A549 (cell line): Measurements from ENCODE around the gene OBSCN. TPM values are rescaled to one million over a fixed set of nuclear protein-coding genes. Genes with fewer than 3 reads are reported as not detected.
A peak's percentile ranks its signal among the peaks of the same experiment; 100 is the strongest.

Experiments used
- ATAC-seq, 2 experiments: fragments of 200-7000 bp in 1 of 2; fragments of >200 bp in 1 of 2; cut with Nextera tagmentation in 1 of 2; cut with Tn5 transposase in 1 of 2; 3 replicates each; pipeline versions ENCODE4 v1.8.0 to v1.9.1; 2018 to 2020; ENCODE audit warnings: mild to moderate bottlenecking in 1 of 2, moderate library complexity in 1 of 2
- CTCF ChIA-PET: fragments of 300-600 bp; sonication (Branson Sonifier 250); formaldehyde crosslinking; extraction: SDS; loops from one replicate; lab custom pipeline; 2021; ENCODE audit warnings: antibody characterized with exemption, inconsistent platforms; lab: Yijun Ruan, JAX
- POLR2A ChIA-PET: fragments of 350-600 bp; formaldehyde crosslinking; extraction: SDS; loops from one replicate; lab custom pipeline; 2021; ENCODE audit warnings: antibody characterized with exemption, inconsistent platforms; lab: Yijun Ruan, JAX
- DNase-seq, 2 experiments: peaks; one replicate each; pipeline versions ENCODE4 v3.0.0 to v3.0.0-alpha.2; 2011 to 2016; ENCODE audit warnings: low read depth in 1 of 2, low spot score in 1 of 2
- FAIRE-seq: peaks from 2 replicates; lab custom pipeline; 2011; peaks lifted over from hg19 to GRCh38; lab: Jason Lieb, UNC
- H3K27ac ChIP-seq, 2 experiments: fragments of >200 bp; sonication (Bioruptor Twin); formaldehyde crosslinking; 3 replicates each; pipeline ENCODE4 v1.5.1; 2016 to 2017
- H3K4me1 ChIP-seq: fragments of >200 bp; sonication (Bioruptor Twin); formaldehyde crosslinking; 3 replicates; pipeline ENCODE4 v1.6.1; 2016
- H3K4me2 ChIP-seq: fragments of >200 bp; sonication (Bioruptor Twin); formaldehyde crosslinking; 3 replicates; pipeline ENCODE4 v1.6.1; 2016
- H3K4me3 ChIP-seq: fragments of >200 bp; sonication (Bioruptor Twin); formaldehyde crosslinking; 3 replicates; pipeline ENCODE4 v1.5.1; 2016
- H3K9me3 ChIP-seq: fragments of >200 bp; sonication (Bioruptor Twin); formaldehyde crosslinking; 3 replicates; pipeline ENCODE4 v1.6.1; 2016
- CBX2 ChIP-seq: fragments of 200-600 bp; sonication (generic); IDR thresholded peaks from 2 replicates; pipeline ENCODE4 v1.6.1; 2016; ENCODE audit warnings: low read depth, mild to moderate bottlenecking, borderline replicate concordance
- EHMT2 ChIP-seq: fragments of 200-600 bp; sonication (generic); IDR thresholded peaks from 2 replicates; pipeline ENCODE4 v1.6.1; 2016; ENCODE audit warnings: antibody characterized with exemption, low read depth, mild to moderate bottlenecking, moderate library complexity
- FOSL2 ChIP-seq, 2 experiments: fragments of 450-650 bp in 1 of 2; fragments of >200 bp in 1 of 2; sonication (Bioruptor Twin) in 1 of 2; formaldehyde crosslinking; IDR thresholded peaks; 2 replicates each; pipeline versions ENCODE4 v1.5.0 to v1.6.1; 2016 to 2020; ENCODE audit warnings: mild to moderate bottlenecking in 1 of 2, moderate library complexity in 1 of 2
- HOXA7 ChIP-seq: fragments of 250-450 bp; sonication (Bioruptor Pico); IDR thresholded peaks from 2 replicates; pipeline ENCODE4 v1.5.0; 2020; ENCODE audit warnings: mild to moderate bottlenecking, moderate library complexity
- HOXB13 ChIP-seq: fragments of 250-450 bp; sonication (Bioruptor Pico); IDR thresholded peaks from 2 replicates; pipeline ENCODE4 v1.5.0; 2020; ENCODE audit warnings: low read depth, mild to moderate bottlenecking, moderate library complexity
- JUNB ChIP-seq: fragments of >200 bp; sonication (Bioruptor Twin); formaldehyde crosslinking; IDR thresholded peaks from 2 replicates; pipeline ENCODE4 v1.6.1; 2016
- KDM1A ChIP-seq: fragments of 200-600 bp; sonication (generic); IDR thresholded peaks from 2 replicates; pipeline ENCODE4 v1.6.1; 2016; ENCODE audit warnings: low read depth, mild to moderate bottlenecking
- NFE2L2 ChIP-seq: fragments of 150-350 bp; conservative IDR thresholded peaks from 2 replicates; pipeline ENCODE4 v1.6.1; 2014; ENCODE audit warnings: low read length
- POLR2AphosphoS2 ChIP-seq: conservative IDR thresholded peaks from 2 replicates; pipeline ENCODE4 v1.6.1; 2012; ENCODE audit warnings: low read length, improper control_type of control experiment, inconsistent platforms
- RAD21 ChIP-seq, 2 experiments: fragments of >200 bp in 1 of 2; sonication (Bioruptor Twin) in 1 of 2; formaldehyde crosslinking in 1 of 2; IDR thresholded peaks in 1 of 2; conservative IDR thresholded peaks in 1 of 2; 2 replicates in 1 of 2; 3 replicates in 1 of 2; pipeline ENCODE4 v1.6.1; 2012 to 2018; ENCODE audit warnings: inconsistent platforms in 1 of 2
- RNF2 ChIP-seq: fragments of 200-600 bp; sonication (generic); IDR thresholded peaks from 2 replicates; pipeline ENCODE4 v1.6.1; 2016; ENCODE audit warnings: low read depth, mild to moderate bottlenecking, antibody characterized with exemption, moderate library complexity, borderline replicate concordance
- SMC3 ChIP-seq: fragments of >200 bp; sonication (Bioruptor Twin); formaldehyde crosslinking; IDR thresholded peaks from 3 replicates; pipeline ENCODE4 v1.6.1; 2018; ENCODE audit warnings: inconsistent platforms
- TFCP2L1 ChIP-seq: fragments of 250-450 bp; sonication (Bioruptor Pico); IDR thresholded peaks from 2 replicates; pipeline ENCODE4 v1.5.0; 2021; ENCODE audit warnings: mild to moderate bottlenecking
- ZFP36 ChIP-seq: fragments of 450-650 bp; IDR thresholded peaks from 2 replicates; pipeline ENCODE4 v1.6.1; 2014; ENCODE audit warnings: borderline replicate concordance; ENCODE audit not compliant: partially characterized antibody
- ZSCAN20 ChIP-seq: fragments of 250-450 bp; sonication (Bioruptor Pico); IDR thresholded peaks from 2 replicates; pipeline ENCODE4 v1.8.0; 2022; ENCODE audit warnings: mild to moderate bottlenecking, moderate library complexity
- WGBS: methylation state at CpG from one replicate; pipeline ENCODE4 v1.1.6; 2017; ENCODE audit errors: missing lambda C conversion rate; 5-methylcytosine and 5-hydroxymethylcytosine counted together
- polyA plus RNA-seq, 4 experiments: library from polyadenylated mRNA; depleted of rRNA in 3 of 4; stranded (reverse); fragments of >200 nt; fragmentation: RNase III in 1 of 4; extraction: RNeasy Plus Mini Kit Qiagen cat#74134 plus additional on column Dnase treatment in 1 of 4; gene quantifications; 2 replicates in 3 of 4; 3 replicates in 1 of 4; pipeline ENCODE4 v1.2.3, GENCODE V29; 2011 to 2017
- TF ChIP-seq, protein P1 (sequence below): fragments of 200-600 bp; sonication (generic); IDR thresholded peaks from 2 replicates; pipeline ENCODE4 v1.6.1; 2016; ENCODE audit warnings: antibody characterized with exemption, mild to moderate bottlenecking, moderate library complexity
- TF ChIP-seq, protein P2 (sequence below): IDR thresholded peaks from 2 replicates; pipeline ENCODE4 v1.6.1; 2012
- TF ChIP-seq, protein P3 (sequence below): fragments of 250-450 bp; sonication (Bioruptor Pico); IDR thresholded peaks from 2 replicates; pipeline ENCODE4 v1.5.0; 2021; ENCODE audit warnings: mild to moderate bottlenecking, moderate library complexity, borderline replicate concordance
- TF ChIP-seq, protein P4 (sequence below): fragments of >200 bp; sonication (Bioruptor Twin); formaldehyde crosslinking; IDR thresholded peaks from 3 replicates; pipeline ENCODE4 v1.5.1; 2016
- TF ChIP-seq, protein P5 (sequence below): fragments of >200 bp; sonication (Bioruptor Twin); formaldehyde crosslinking; IDR thresholded peaks from 2 replicates; pipeline ENCODE4 v1.6.1; 2016

The OBSCN gene
- polyA plus RNA-seq, 2 of the 4 experiments (the other 2 are of a cell fraction): 3.1 to 6.8 TPM

DNA sequence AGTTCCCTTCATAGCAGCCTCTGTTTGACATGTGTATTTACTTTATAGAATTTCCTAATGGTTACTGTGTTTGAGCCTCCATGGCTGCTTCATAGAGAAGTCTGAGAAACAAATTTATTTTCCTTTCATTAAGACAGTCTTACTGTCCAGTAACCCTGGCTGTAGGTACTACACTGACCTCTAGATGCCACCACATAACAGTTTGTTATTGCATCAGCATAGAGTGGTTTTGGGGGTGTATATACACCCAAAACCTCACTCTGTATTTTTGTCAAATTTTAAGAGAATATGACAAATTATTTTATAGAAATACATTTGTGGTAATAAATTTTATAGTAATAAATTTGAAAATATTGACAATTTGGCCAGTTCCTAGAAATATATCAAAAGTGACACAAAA, 57.3 kb downstream of the OBSCN start (continued):
- TF ChIP-seq, protein P1, sequence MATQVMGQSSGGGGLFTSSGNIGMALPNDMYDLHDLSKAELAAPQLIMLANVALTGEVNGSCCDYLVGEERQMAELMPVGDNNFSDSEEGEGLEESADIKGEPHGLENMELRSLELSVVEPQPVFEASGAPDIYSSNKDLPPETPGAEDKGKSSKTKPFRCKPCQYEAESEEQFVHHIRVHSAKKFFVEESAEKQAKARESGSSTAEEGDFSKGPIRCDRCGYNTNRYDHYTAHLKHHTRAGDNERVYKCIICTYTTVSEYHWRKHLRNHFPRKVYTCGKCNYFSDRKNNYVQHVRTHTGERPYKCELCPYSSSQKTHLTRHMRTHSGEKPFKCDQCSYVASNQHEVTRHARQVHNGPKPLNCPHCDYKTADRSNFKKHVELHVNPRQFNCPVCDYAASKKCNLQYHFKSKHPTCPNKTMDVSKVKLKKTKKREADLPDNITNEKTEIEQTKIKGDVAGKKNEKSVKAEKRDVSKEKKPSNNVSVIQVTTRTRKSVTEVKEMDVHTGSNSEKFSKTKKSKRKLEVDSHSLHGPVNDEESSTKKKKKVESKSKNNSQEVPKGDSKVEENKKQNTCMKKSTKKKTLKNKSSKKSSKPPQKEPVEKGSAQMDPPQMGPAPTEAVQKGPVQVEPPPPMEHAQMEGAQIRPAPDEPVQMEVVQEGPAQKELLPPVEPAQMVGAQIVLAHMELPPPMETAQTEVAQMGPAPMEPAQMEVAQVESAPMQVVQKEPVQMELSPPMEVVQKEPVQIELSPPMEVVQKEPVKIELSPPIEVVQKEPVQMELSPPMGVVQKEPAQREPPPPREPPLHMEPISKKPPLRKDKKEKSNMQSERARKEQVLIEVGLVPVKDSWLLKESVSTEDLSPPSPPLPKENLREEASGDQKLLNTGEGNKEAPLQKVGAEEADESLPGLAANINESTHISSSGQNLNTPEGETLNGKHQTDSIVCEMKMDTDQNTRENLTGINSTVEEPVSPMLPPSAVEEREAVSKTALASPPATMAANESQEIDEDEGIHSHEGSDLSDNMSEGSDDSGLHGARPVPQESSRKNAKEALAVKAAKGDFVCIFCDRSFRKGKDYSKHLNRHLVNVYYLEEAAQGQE: no peak
- TF ChIP-seq, protein P2, sequence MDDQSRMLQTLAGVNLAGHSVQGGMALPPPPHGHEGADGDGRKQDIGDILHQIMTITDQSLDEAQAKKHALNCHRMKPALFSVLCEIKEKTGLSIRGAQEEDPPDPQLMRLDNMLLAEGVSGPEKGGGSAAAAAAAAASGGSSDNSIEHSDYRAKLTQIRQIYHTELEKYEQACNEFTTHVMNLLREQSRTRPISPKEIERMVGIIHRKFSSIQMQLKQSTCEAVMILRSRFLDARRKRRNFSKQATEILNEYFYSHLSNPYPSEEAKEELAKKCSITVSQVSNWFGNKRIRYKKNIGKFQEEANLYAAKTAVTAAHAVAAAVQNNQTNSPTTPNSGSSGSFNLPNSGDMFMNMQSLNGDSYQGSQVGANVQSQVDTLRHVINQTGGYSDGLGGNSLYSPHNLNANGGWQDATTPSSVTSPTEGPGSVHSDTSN: no peak
- TF ChIP-seq POLR2AphosphoS2 (no peak), EHMT2 (no peak), CBX2 (no peak), FOSL2 (IDR thresholded peaks at IDR 0.05) (no peak), FOSL2 (CRISPR knock-in tag; IDR thresholded peaks at IDR 0.05) (no peak), SMC3 (no peak), HOXA7 (no peak), ZSCAN20 (no peak), TFCP2L1 (no peak), RAD21 (conservative IDR thresholded peaks at IDR 0.05 in 1 of 2, IDR thresholded peaks at IDR 0.05 in 1 of 2) (peak; percentile 27 to 43; a peak in 3 of 5 replicates), JUNB (no peak)
- TF ChIP-seq, protein P3, sequence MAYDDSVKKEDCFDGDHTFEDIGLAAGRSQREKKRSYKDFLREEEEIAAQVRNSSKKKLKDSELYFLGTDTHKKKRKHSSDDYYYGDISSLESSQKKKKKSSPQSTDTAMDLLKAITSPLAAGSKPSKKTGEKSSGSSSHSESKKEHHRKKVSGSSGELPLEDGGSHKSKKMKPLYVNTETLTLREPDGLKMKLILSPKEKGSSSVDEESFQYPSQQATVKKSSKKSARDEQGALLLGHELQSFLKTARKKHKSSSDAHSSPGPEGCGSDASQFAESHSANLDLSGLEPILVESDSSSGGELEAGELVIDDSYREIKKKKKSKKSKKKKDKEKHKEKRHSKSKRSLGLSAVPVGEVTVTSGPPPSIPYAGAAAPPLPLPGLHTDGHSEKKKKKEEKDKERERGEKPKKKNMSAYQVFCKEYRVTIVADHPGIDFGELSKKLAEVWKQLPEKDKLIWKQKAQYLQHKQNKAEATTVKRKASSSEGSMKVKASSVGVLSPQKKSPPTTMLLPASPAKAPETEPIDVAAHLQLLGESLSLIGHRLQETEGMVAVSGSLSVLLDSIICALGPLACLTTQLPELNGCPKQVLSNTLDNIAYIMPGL (CRISPR knock-in tag): no peak
- TF ChIP-seq, protein P4, sequence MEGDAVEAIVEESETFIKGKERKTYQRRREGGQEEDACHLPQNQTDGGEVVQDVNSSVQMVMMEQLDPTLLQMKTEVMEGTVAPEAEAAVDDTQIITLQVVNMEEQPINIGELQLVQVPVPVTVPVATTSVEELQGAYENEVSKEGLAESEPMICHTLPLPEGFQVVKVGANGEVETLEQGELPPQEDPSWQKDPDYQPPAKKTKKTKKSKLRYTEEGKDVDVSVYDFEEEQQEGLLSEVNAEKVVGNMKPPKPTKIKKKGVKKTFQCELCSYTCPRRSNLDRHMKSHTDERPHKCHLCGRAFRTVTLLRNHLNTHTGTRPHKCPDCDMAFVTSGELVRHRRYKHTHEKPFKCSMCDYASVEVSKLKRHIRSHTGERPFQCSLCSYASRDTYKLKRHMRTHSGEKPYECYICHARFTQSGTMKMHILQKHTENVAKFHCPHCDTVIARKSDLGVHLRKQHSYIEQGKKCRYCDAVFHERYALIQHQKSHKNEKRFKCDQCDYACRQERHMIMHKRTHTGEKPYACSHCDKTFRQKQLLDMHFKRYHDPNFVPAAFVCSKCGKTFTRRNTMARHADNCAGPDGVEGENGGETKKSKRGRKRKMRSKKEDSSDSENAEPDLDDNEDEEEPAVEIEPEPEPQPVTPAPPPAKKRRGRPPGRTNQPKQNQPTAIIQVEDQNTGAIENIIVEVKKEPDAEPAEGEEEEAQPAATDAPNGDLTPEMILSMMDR: peak; percentile 33

DNA sequence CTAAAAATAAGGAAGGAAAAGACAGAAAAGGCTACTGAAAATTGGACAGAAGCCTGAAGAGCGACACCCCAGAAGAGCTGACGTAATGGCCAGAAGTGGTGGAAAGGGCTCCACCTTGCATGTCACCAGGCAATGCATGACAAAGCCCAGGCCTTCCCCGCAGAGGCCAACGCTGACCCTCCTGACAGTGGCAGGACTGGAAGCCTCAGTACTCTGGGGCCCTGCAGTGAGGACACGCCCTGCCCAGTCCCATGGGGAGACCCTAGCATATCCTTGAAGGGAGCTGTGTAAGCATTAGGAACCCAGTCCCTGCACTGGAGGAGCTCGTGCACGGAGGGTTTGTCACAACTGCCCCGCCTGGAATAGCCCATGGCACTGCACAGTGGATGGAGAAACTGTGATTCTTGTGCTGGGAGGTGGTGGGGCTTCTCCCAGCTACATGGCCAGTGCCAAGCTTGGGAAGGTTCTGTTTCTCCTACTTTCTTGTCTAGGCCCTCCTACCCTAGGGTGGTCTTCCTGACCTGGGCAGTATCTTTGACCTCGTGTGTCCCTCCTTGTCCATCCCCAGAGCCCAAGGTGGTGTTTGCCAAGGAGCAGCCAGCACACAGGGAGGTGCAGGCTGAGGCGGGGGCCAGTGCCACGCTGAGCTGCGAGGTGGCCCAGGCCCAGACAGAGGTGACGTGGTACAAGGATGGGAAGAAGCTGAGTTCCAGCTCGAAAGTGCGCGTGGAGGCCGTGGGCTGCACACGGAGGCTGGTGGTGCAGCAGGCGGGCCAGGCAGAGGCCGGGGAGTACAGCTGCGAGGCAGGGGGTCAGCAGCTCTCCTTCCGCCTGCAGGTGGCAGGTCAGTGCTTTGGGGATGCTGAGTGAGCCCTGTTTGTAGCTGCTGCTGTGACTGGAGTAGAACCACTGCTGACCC, 60.4 kb downstream of the OBSCN start:
- no peak overlapping the region for H3K4me2 ChIP-seq
- TF ChIP-seq, protein P3 (CRISPR knock-in tag): no peak
- TF ChIP-seq NFE2L2: no peak
- TF ChIP-seq, protein P1: no peak
- TF ChIP-seq, protein P5, sequence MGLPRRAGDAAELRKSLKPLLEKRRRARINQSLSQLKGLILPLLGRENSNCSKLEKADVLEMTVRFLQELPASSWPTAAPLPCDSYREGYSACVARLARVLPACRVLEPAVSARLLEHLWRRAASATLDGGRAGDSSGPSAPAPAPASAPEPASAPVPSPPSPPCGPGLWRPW: no peak
- no peak for TF ChIP-seq KDM1A
- TF ChIP-seq CBX2: no peak
- TF ChIP-seq ZFP36: no peak
- no peak for TF ChIP-seq RNF2
- no peak for TF ChIP-seq HOXB13

More for the DNA sequence above, 60.4 kb downstream of the OBSCN start:
- ChIA-PET CTCF (interaction anchor here (0.5 to 1.5 kb wide), 3 partner anchors 54 to 125 kb away, joined by 3 to 4 read pairs (median 3); no protein-coding TSS in a partner anchor), POLR2A (no interaction called here)
- ATAC-seq (peak in 1 of 2 experiments; percentile 31; a peak in 1 of 6 replicates), FAIRE-seq (no peak), DNase-seq (no peak)
- Histone ChIP-seq H3K4me1 (no peaks in the 10 kb centered on the region), H3K27ac (no peak overlapping the region), H3K4me3 (no peak overlapping the region), H3K9me3 (no peaks in the 10 kb centered on the region)
- 86% methylated on average over 22 of the region's 22 CpGs for WGBS
